ENCODE measurements around the gene CELSR3. TPM values are rescaled to one million over a fixed set of nuclear protein-coding genes. Genes with fewer than 3 reads are reported as not detected.

The CELSR3 gene
- total RNA-seq, 1 donor: 1.4 TPM

GRCh38 chr3:48598323-48599076 lies 64.2 kb downstream of the CELSR3 start:
- Histone ChIP-seq H3K4me1 (ENCODE audit: insufficient read depth, low read length) (peaks cover 38% of the 10 kb centered on the region), H3K27ac (ENCODE audit: low read depth, low read length) (peak overlapping the region; percentile 88), H3K9me3 (ENCODE audit: low read depth, low read length) (no peaks in the 10 kb centered on the region), H3K4me2 (ENCODE audit: insufficient read depth, low read length) (peak overlapping the region; percentile 69), H3K36me3 (ENCODE audit: insufficient read depth, low read length) (peaks cover 52% of the 10 kb centered on the region), H2AFZ (ENCODE audit: low read length) (no peak overlapping the region), H4K20me1 (ENCODE audit: insufficient read depth, low read length) (peaks cover 17% of the 10 kb centered on the region), H3K4me3 (ENCODE audit: insufficient read depth, low read length) (peak overlapping the region; percentile 38), H3K79me2 (ENCODE audit: insufficient read depth, low read length) (peaks cover 6% of the 10 kb centered on the region), H3K27me3 (ENCODE audit: insufficient read depth, low read length) (no peaks in the 10 kb centered on the region)
- peak; percentile 99 for DNase-seq (ENCODE audit: insufficient read length, low spot score, missing footprints)
- TF ChIP-seq CTCF (IDR thresholded peaks at IDR 0.05; ENCODE audit: extremely low read depth, low read depth, low read length): no peak

- Histone ChIP-seq H3K79me2 (ENCODE audit: insufficient read depth, low read length) (peaks cover 6% of the 10 kb centered on the region), H3K4me1 (ENCODE audit: insufficient read depth, low read length) (peaks cover 38% of the 10 kb centered on the region), H2AFZ (ENCODE audit: low read length) (no peak overlapping the region), H3K27me3 (ENCODE audit: insufficient read depth, low read length) (no peaks in the 10 kb centered on the region), H3K9me3 (ENCODE audit: low read depth, low read length) (no peaks in the 10 kb centered on the region), H3K4me3 (ENCODE audit: insufficient read depth, low read length) (no peak overlapping the region), H3K4me2 (ENCODE audit: insufficient read depth, low read length) (no peak overlapping the region), H4K20me1 (ENCODE audit: insufficient read depth, low read length) (peaks cover 13% of the 10 kb centered on the region), H3K27ac (ENCODE audit: low read depth, low read length) (peak overlapping the region; percentile 88), H3K36me3 (ENCODE audit: insufficient read depth, low read length) (peaks cover 42% of the 10 kb centered on the region)
- no peak for TF ChIP-seq CTCF (IDR thresholded peaks at IDR 0.05; ENCODE audit: extremely low read depth, low read depth, low read length)
- peak; percentile 74 for DNase-seq (ENCODE audit: insufficient read length, low spot score, missing footprints)
Measured at GRCh38 chr3:48597408-48597800, 65.3 kb downstream of the CELSR3 start.

GRCh38 chr3:48596676-48597407 lies 65.8 kb downstream of the CELSR3 start:
- peak; percentile 62 for DNase-seq (ENCODE audit: insufficient read length, low spot score, missing footprints)
- peaks cover 13% of the 10 kb centered on the region for H4K20me1 ChIP-seq (ENCODE audit: insufficient read depth, low read length)
- no peak overlapping the region for H3K4me3 ChIP-seq (ENCODE audit: insufficient read depth, low read length)
- H3K36me3 ChIP-seq (ENCODE audit: insufficient read depth, low read length): peaks cover 39% of the 10 kb centered on the region
- no peaks in the 10 kb centered on the region for H3K9me3 ChIP-seq (ENCODE audit: low read depth, low read length)
- no peaks in the 10 kb centered on the region for H3K27me3 ChIP-seq (ENCODE audit: insufficient read depth, low read length)
- no peak overlapping the region for H3K27ac ChIP-seq (ENCODE audit: low read depth, low read length)
- H3K79me2 ChIP-seq (ENCODE audit: insufficient read depth, low read length): peaks cover 6% of the 10 kb centered on the region
- no peak for TF ChIP-seq CTCF (IDR thresholded peaks at IDR 0.05; ENCODE audit: extremely low read depth, low read depth, low read length)
- peaks cover 38% of the 10 kb centered on the region for H3K4me1 ChIP-seq (ENCODE audit: insufficient read depth, low read length)
- no peak overlapping the region for H2AFZ ChIP-seq (ENCODE audit: low read length)
- H3K4me2 ChIP-seq (ENCODE audit: insufficient read depth, low read length): no peak overlapping the region

GRCh38 chr3:48596157-48596556 lies 66.5 kb downstream of the CELSR3 start:
- Histone ChIP-seq H3K27me3 (ENCODE audit: insufficient read depth, low read length) (no peaks in the 10 kb centered on the region), H3K36me3 (ENCODE audit: insufficient read depth, low read length) (peaks cover 32% of the 10 kb centered on the region), H3K79me2 (ENCODE audit: insufficient read depth, low read length) (peaks cover 6% of the 10 kb centered on the region), H4K20me1 (ENCODE audit: insufficient read depth, low read length) (peaks cover 13% of the 10 kb centered on the region), H2AFZ (ENCODE audit: low read length) (no peak overlapping the region), H3K9me3 (ENCODE audit: low read depth, low read length) (no peaks in the 10 kb centered on the region), H3K4me2 (ENCODE audit: insufficient read depth, low read length) (no peak overlapping the region), H3K27ac (ENCODE audit: low read depth, low read length) (peak overlapping the region; percentile 17), H3K4me1 (ENCODE audit: insufficient read depth, low read length) (peaks cover 38% of the 10 kb centered on the region), H3K4me3 (ENCODE audit: insufficient read depth, low read length) (no peak overlapping the region)
- TF ChIP-seq CTCF (IDR thresholded peaks at IDR 0.05; ENCODE audit: extremely low read depth, low read depth, low read length): no peak
- peak; percentile 73 for DNase-seq (ENCODE audit: insufficient read length, low spot score, missing footprints)
